Activated naive CD8-positive, alpha-beta T cell treated with anti-CD3 and anti-CD28 coated beads for 36 hours (primary cell): ENCODE data around the gene ISG20L2. TPM values are rescaled to one million over a fixed set of nuclear protein-coding genes. Genes with fewer than 3 reads are reported as not detected.

Experiments used
- DNase-seq: peaks from one replicate; pipeline ENCODE4 v3.0.0; 2021
- H3K27ac Mint-ChIP-seq: one replicate; pipeline ENCODE4 v1.8.0; 2022; ENCODE audit warnings: mild to moderate bottlenecking, moderate library complexity, mixed read lengths
- H3K27me3 Mint-ChIP-seq: one replicate; pipeline ENCODE4 v1.8.0; 2022; ENCODE audit warnings: mild to moderate bottlenecking, mixed read lengths
- H3K36me3 Mint-ChIP-seq: one replicate; pipeline ENCODE4 v1.8.0; 2021; ENCODE audit warnings: mild to moderate bottlenecking, mixed read lengths
- H3K4me1 Mint-ChIP-seq: one replicate; pipeline ENCODE4 v1.8.0; 2021; ENCODE audit warnings: mixed read lengths
- H3K4me3 Mint-ChIP-seq: one replicate; pipeline ENCODE4 v1.8.0; 2022; ENCODE audit warnings: mild to moderate bottlenecking, moderate library complexity, mixed read lengths
- H3K9me3 Mint-ChIP-seq: one replicate; pipeline ENCODE4 v1.8.0; 2022; ENCODE audit warnings: mixed read lengths
- total RNA-seq, 2 experiments: library from RNA; stranded (reverse); gene quantifications; one replicate each; pipeline ENCODE4 v1.2.3, GENCODE V29; 2021

Gene ISG20L2
- total RNA-seq, 2 experiments from 2014 or later = 74.9 to 77.4 TPM

DNA sequence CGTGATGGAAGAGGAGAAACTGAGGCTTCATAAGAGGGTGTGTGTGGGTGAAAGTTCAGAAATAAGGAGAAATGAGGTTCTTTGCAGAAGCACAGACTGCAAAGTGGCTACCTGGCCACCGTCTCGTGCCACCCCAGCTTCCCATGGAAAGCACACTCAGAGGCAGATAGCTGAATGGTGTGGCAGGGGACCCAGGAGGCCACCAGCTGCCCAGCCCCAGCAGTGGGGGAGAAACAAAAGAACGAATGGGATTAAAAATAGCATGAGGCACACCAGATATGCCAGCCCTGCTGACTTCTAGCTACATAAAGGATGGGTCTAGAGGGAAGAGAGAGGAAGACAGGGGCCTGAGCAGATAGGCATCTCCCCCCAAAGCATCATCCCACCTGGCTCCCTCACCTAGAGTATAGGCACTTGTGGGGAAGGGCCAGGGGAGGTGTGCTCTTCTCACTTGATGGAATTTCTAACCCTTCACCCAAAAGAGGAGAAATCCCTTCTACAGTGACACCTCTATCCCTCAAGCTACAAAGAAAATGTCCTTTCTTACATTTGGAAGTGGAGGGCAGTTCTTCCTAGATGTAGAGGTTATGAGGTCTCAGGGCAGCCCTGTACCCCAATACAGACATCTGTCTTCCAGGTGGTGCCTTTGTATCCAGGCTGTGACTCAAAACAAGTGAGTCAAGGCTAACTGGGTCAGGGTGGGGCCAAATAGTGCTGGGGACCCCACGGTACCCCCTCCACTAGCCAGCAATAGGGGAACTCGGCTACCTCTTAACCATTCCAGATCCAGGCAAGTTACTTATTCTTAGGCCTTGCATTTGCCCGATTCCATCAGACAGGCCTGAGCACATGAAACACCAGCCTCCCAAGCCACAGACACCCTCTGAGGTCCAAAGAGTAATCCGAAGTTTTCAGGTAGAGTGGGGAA, 19.4 kb upstream of the ISG20L2 start:
- H3K4me1 Mint-ChIP-seq = peaks cover 54% of the 10 kb centered on the region
- H3K9me3 Mint-ChIP-seq = no peaks in the 10 kb centered on the region

DNA sequence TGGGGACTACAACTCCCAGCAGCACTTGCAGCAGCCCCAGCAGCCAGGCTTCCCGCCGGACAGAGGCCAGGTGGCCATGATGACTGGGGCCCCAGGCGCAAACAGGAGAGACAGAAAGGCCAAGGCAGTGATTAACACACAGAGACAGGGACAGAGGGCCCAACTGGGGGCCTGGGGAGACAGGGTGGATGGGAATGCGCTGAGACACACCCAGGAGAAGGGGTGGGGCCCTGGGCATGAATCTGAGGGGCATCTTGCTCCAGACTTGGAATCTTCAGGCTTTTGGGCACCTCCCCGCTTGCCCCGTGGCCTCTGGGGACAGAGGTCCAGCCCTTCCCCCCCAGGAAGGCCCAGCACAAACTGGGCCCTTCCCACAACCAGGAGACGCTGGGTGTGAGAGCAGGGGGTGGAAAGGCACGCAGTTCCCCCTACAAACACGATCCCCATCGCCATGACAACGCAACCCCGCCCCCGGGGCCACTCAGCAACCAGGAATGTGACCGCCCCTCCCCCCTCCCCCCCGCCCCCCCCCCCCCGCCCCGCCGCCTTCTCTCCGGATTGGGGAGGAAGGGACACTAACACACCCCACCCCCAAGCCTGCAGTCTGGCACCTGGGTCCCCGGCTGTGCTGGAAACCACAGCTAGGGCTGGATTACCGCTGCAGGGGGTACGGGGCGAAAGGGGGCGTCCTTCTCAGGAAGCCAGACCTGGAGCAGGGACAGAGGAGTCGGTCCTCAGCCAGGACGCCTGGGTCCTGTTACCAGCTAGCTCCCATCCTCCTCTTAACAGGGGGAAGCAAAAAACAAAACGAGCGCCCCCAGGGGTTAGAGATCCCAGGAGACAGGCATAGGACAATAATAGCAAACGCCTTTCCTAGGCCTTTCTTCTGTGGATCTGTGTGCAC, 18.4 kb upstream of the ISG20L2 start:
- DNase-seq = peak; percentile 70
- H3K36me3 Mint-ChIP-seq = peaks cover 61% of the 10 kb centered on the region
- peak overlapping the region; percentile 99 for H3K27ac Mint-ChIP-seq
- no peaks in the 10 kb centered on the region for H3K9me3 Mint-ChIP-seq
- H3K4me3 Mint-ChIP-seq = peak overlapping the region; percentile 99
- H3K4me1 Mint-ChIP-seq = peaks cover 58% of the 10 kb centered on the region
- no peaks in the 10 kb centered on the region for H3K27me3 Mint-ChIP-seq

More for the DNA sequence above, 19.4 kb upstream of the ISG20L2 start:
- Mint-ChIP-seq H3K27me3 (no peaks in the 10 kb centered on the region), H3K4me3 (peak overlapping the region; percentile 99), H3K36me3 (peaks cover 58% of the 10 kb centered on the region), H3K27ac (peak overlapping the region; percentile 99)
- no peak for DNase-seq

DNA sequence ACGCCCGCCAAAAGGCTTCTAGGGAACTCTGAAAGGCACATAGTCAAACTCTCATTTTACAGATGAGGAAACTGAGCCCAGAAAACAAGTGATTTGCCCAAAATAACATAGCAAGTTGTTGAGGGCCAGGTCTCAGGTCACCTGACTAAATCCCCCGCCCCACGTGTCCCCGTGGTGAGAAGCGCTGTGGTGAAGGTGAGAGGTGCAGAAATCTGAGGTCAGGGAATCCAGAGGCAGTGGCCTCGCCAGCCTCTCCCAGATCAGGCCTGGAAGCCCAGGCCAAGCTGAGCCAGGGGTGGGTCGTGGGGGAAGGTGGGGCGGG, 17.8 kb upstream of the ISG20L2 start:
- Mint-ChIP-seq H3K4me1 (peaks cover 63% of the 10 kb centered on the region), H3K27ac (peak overlapping the region; percentile 93), H3K36me3 (peaks cover 66% of the 10 kb centered on the region), H3K4me3 (peak overlapping the region; percentile 43), H3K9me3 (no peaks in the 10 kb centered on the region), H3K27me3 (no peaks in the 10 kb centered on the region)
- no peak for DNase-seq

DNA sequence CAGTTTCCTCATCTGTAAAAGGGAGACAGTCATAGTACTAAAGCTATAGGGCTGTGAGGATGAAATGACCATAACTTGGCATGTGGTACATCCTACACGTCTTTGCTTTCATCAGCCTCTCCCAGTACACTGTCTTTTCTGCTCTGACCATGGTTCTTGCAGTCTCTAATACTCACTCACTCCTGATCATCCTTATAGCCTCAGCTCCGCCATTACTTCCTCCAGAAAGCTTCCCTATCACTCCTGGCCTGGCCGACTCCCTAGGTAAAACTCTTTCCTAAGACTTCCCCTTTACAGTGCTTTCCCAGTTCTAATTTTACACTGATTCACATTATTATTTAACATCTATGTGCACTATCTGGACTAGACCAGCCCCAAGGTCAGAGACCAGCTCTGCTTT, 17.3 kb upstream of the ISG20L2 start:
- no peak overlapping the region for H3K4me3 Mint-ChIP-seq
- H3K9me3 Mint-ChIP-seq = no peaks in the 10 kb centered on the region
- no peaks in the 10 kb centered on the region for H3K27me3 Mint-ChIP-seq
- peaks cover 69% of the 10 kb centered on the region for H3K36me3 Mint-ChIP-seq
- H3K27ac Mint-ChIP-seq = peak overlapping the region; percentile 93
- no peak for DNase-seq
- H3K4me1 Mint-ChIP-seq = peaks cover 65% of the 10 kb centered on the region

DNA sequence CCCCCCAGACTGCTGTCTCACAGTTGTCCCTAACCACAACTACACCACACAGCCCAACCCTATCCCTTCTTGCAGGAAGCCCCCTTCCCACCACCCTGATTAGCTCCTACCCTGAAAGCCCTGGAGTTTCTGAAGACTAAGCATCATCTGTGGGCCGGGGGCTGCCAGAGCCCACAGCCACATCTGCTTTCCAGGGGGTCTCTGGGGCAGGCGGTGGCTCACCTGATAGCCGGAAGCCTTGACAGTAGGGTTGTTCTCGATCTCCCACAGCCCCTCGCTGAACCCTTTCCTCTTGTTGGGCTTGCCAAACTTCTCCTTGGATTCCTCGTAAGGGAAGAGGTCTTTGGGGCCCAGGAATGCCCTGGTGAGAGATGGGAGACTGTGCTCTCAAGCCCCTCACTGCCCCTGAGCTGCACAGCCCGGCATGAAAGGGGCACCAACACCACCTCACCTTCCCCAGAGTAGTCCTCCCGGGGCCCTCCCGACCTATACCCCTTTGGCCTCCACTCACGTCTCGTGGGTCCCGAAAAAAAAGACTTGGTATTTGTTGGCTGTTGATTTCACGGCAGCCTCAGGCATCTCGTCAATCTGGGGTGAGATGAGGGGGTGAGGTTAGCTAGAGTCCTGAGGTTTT, 16.3 kb upstream of the ISG20L2 start:
- H3K27ac Mint-ChIP-seq = peak overlapping the region; percentile 60
- DNase-seq = no peak
- no peak overlapping the region for H3K4me3 Mint-ChIP-seq
- no peaks in the 10 kb centered on the region for H3K9me3 Mint-ChIP-seq
- H3K27me3 Mint-ChIP-seq = no peaks in the 10 kb centered on the region
- peaks cover 70% of the 10 kb centered on the region for H3K36me3 Mint-ChIP-seq
- peaks cover 64% of the 10 kb centered on the region for H3K4me1 Mint-ChIP-seq

DNA sequence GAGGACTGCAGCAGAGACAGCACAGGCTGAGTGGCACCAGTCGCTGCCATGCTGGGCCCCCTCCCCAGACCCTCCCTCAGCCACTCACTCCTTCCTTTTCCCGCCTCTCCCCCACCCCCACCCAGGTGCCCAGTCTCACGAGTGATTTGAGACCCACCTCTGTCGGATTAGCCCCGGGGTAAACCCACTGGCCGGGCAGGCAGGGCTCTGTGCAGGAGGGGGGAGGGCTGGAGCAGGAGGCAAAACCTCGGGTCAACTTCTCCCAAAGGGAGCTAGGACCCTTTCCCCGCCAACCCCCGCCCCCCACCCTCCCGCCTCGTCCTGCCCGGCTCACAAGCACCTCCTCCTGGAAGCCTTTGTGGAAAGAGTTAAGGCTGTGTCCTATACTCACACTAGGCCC, 15.8 kb upstream of the ISG20L2 start:
- peaks cover 64% of the 10 kb centered on the region for H3K4me1 Mint-ChIP-seq
- H3K9me3 Mint-ChIP-seq = no peaks in the 10 kb centered on the region
- H3K36me3 Mint-ChIP-seq = peaks cover 64% of the 10 kb centered on the region
- H3K27ac Mint-ChIP-seq = peak overlapping the region; percentile 60
- no peaks in the 10 kb centered on the region for H3K27me3 Mint-ChIP-seq
- no peak overlapping the region for H3K4me3 Mint-ChIP-seq
- no peak for DNase-seq

GRCh38 chr1:156743367-156744302, 15.1 kb upstream of the ISG20L2 start:
- Mint-ChIP-seq H3K4me1 (peaks cover 62% of the 10 kb centered on the region), H3K4me3 (no peak overlapping the region)

GRCh38 chr1:156742801-156743200, 14.2 kb upstream of the ISG20L2 start:
- Mint-ChIP-seq H3K27ac (peak overlapping the region; percentile 95), H3K27me3 (no peaks in the 10 kb centered on the region), H3K36me3 (peaks cover 60% of the 10 kb centered on the region), H3K9me3 (no peaks in the 10 kb centered on the region), H3K4me3 (no peak overlapping the region), H3K4me1 (peaks cover 54% of the 10 kb centered on the region)
- DNase-seq = no peak

More at GRCh38 chr1:156743367-156744302, 15.1 kb upstream of the ISG20L2 start:
- DNase-seq = no peak
- no peaks in the 10 kb centered on the region for H3K9me3 Mint-ChIP-seq
- peak overlapping the region; percentile 54 for H3K27ac Mint-ChIP-seq
- peaks cover 60% of the 10 kb centered on the region for H3K36me3 Mint-ChIP-seq
- H3K27me3 Mint-ChIP-seq = no peaks in the 10 kb centered on the region

DNA sequence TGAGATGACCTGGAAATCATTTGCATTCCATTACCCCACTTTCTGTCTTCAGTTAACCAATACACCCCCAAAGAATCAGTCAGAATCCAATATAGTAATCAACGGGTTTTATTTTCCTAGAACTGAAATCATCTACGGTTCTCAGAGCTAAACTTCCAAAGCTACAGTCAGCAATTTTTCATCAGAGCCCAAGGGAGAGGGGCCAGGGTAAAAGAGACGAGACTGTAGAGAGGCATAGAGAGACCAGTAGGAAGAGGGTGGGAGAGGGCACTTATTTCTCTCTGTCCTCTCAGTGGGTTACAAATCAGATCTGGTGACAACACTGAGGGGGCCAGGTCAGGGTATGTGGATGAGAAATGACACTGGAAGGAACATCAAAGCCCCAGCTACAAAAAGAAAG, 13.5 kb upstream of the ISG20L2 start:
- Mint-ChIP-seq H3K27me3 (no peaks in the 10 kb centered on the region), H3K4me3 (peak overlapping the region; percentile 92), H3K9me3 (no peaks in the 10 kb centered on the region), H3K36me3 (peaks cover 55% of the 10 kb centered on the region), H3K4me1 (peaks cover 47% of the 10 kb centered on the region), H3K27ac (peak overlapping the region; percentile 95)
- DNase-seq = no peak

DNA sequence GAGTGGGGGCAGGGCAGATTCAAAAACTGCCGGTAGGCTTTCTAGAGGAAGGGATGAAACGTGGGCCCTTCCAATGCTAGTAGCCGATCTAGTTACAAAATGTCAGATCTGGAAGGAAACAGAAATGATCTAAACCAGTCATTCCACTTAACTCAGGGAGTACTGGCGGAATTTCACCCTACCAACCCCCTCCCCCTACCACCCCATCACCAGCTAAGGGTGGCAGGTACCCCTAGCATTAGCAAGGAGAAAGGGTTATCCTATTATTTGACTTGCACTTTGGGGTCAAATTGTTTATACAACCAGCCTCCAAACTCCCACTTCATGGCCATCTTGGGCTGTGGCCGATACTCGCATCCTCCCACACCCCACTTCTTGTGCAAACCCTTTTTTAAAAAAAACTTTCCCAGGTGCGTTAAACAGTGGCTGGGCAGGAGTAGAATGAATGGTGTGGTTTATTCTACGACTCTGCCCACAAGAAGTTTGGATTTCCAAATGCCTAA, 13.0 kb upstream of the ISG20L2 start:
- H3K27ac Mint-ChIP-seq = peak overlapping the region; percentile 95
- no peaks in the 10 kb centered on the region for H3K27me3 Mint-ChIP-seq
- peaks cover 55% of the 10 kb centered on the region for H3K36me3 Mint-ChIP-seq
- H3K4me1 Mint-ChIP-seq = peaks cover 43% of the 10 kb centered on the region
- peak overlapping the region; percentile 92 for H3K4me3 Mint-ChIP-seq
- no peaks in the 10 kb centered on the region for H3K9me3 Mint-ChIP-seq
- no peak for DNase-seq

- H3K36me3 Mint-ChIP-seq = peaks cover 52% of the 10 kb centered on the region
- H3K4me1 Mint-ChIP-seq = peaks cover 37% of the 10 kb centered on the region
- peak within 1 kb of the TSS; percentile 95 for H3K27ac Mint-ChIP-seq
- peak within 1 kb of the TSS; percentile 92 for H3K4me3 Mint-ChIP-seq
- H3K9me3 Mint-ChIP-seq = no peaks in the 10 kb centered on the region
- peak; percentile 94 for DNase-seq
- no peaks in the 10 kb centered on the region for H3K27me3 Mint-ChIP-seq
Measured at GRCh38 chr1:156740741-156741480, 12.3 kb upstream of the ISG20L2 start, which contains the start of gene MRPL24. TSS of gene MRPL24 (minus strand) at chr1:156741088. CDS start at chr1:156738704, 2,384 bp downstream.

DNA sequence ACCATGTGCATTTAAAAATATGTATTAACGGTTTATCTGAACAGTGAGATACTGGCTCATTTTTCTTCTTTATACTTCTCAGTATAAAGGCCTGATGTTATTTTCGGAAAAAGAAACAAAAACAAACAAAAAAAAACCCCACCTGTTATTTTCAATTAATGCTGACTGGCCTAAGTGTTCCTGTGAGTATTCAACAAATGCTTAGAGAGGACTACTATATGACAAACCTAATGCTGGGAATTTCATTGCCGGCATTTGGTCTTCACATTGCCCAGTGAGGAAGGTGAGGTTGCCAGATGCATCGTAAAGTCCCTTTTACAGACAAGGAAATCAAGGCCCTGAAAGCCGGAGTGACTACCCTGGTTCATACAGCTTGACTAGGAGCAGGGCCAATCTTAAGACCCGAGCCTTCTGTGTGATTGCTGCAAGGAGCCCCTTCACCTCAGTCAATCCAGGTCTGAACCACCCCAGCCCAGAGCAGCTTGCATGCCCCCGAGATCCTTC, 11.7 kb upstream of the ISG20L2 start:
- Mint-ChIP-seq H3K27ac (peak overlapping the region; percentile 95), H3K36me3 (peaks cover 48% of the 10 kb centered on the region), H3K4me1 (peaks cover 30% of the 10 kb centered on the region), H3K27me3 (no peaks in the 10 kb centered on the region), H3K9me3 (no peaks in the 10 kb centered on the region), H3K4me3 (peak overlapping the region; percentile 92)
- DNase-seq = no peak

DNA sequence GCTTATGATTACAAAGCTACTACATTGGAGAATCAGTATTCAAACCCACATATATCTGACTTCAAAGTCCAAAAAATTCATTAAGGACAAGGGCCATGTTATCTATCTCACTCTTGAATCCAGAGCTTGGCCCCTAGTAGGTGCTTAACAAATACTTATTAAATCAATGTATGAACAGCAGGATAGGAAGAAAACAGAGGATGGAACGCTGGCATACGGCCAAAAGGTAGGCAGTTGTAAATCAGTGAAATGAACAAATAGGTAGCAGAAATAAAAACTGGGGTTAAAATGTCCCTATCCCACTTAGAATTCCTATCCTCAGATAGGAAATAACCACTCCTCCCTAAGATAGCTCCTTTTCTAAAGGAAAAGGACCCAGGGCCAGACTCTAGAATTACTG, 10.3 kb upstream of the ISG20L2 start:
- no peak for DNase-seq
- Mint-ChIP-seq H3K27me3 (no peaks in the 10 kb centered on the region), H3K27ac (peak overlapping the region; percentile 42), H3K4me1 (peaks cover 26% of the 10 kb centered on the region), H3K4me3 (no peak overlapping the region), H3K9me3 (no peaks in the 10 kb centered on the region), H3K36me3 (peaks cover 38% of the 10 kb centered on the region)
